Tibial artery (tissue), 4 donors: ENCODE measurements around the gene CABP2.

Source experiments
- DNase-seq, 2 donors: peaks; one replicate each; pipeline ENCODE4 v3.0.0-alpha.2; 2019
- H3K27ac ChIP-seq, 2 donors: fragments of 200-600 bp; sonication (generic) in 1 of 2; 1 replicate in 1 of 2; 2 replicates in 1 of 2; pipeline ENCODE4 v1.5.1; 2018 to 2019; ENCODE audit warnings: mild to moderate bottlenecking in 1 of 2
- H3K27me3 ChIP-seq, 2 donors: fragments of 200-600 bp; sonication (generic) in 1 of 2; one replicate each; pipeline versions ENCODE4 v1.5.1 to v1.6.0; 2016 to 2019
- H3K36me3 ChIP-seq, 3 donors: fragments of 200-600 bp; sonication (generic) in 2 of 3; one replicate each; pipeline ENCODE4 v1.5.1; 2016 to 2019; ENCODE audit warnings: mild to moderate bottlenecking in 2 of 3
- H3K4me1 ChIP-seq, 4 donors: fragments of 200-600 bp; sonication (generic) in 2 of 4; 1 replicate in 3 of 4; 2 replicates in 1 of 4; pipeline ENCODE4 v1.5.1; 2016 to 2019
- H3K4me3 ChIP-seq, 2 donors: fragments of 200-600 bp; sonication (generic) in 1 of 2; 1 replicate in 1 of 2; 2 replicates in 1 of 2; pipeline ENCODE4 v1.5.1; 2018 to 2019; ENCODE audit warnings: mild to moderate bottlenecking in 2 of 2
- H3K9me3 ChIP-seq, 3 donors: fragments of 200-600 bp; sonication (generic) in 1 of 3; one replicate each; pipeline ENCODE4 v1.5.1; 2016 to 2019
- intact Hi-C: fragments of 100-400 bp; cut with DNase I; formaldehyde crosslinking; loops from one replicate; pipeline ENCODE4 v1.15.0; 2023; ENCODE audit warnings: low total_unique reads
- TF ChIP-seq, protein P1 (sequence below), 2 experiments: fragments of 200-600 bp in 1 of 2; fragments of 450-650 bp in 1 of 2; IDR thresholded peaks; one replicate each; pipeline ENCODE4 v1.5.1; 2017 to 2019; ENCODE audit warnings: antibody characterized with exemption in 2 of 2, mild to moderate bottlenecking in 1 of 2, moderate library complexity in 1 of 2

CABP2 gene

DNA sequence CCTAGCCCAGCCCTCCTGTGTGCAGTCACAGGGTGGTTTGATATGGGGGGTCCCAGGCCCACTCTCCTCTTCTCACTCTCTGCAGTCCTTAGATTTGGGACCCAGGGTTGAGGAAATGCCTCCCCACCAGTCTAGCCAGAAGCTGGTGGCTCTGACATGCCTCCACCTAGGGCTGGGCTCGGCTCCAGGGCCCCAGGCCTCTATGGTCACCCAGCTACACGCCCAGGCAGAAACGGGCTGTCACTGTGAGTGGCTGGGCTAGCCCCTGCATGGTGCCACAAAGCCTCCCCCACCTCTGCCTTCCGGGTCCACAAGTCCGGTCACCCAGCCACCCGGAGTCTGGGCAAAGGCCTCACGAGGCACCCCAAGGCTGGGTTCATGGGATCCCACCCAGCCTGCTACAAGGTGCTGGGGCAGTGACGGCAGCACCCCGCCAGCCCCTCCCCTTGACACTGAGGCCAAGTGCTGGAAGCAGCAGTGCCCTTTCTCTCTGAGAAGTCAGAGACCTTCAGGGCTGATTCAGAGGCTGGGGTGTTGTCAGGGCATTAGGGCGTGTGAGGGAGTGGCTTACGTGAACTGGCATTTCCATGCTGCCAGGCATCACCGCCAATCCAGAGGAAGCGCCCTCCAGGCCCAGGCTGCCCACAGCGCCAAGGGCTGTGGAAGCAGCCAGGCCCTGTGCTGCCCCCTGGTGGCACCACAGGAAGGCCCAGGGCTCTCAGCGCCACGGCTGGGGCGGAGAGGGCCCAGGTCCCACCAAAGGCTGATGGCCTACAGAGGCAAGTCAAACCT is 17.4 kb downstream of the CABP2 start:
- peak overlapping the region; percentile 64 to 80 for H3K4me3 ChIP-seq
- intact Hi-C loops = loop anchor here (2.0 to 5.0 kb wide), 2 partner anchors 37 to 154 kb away; partner anchors contain the start of genes POLD4 and TMEM134
- H3K4me1 ChIP-seq = peaks cover 0 to 49% (median 43%) of the 10 kb centered on the region in 4 donors

DNA sequence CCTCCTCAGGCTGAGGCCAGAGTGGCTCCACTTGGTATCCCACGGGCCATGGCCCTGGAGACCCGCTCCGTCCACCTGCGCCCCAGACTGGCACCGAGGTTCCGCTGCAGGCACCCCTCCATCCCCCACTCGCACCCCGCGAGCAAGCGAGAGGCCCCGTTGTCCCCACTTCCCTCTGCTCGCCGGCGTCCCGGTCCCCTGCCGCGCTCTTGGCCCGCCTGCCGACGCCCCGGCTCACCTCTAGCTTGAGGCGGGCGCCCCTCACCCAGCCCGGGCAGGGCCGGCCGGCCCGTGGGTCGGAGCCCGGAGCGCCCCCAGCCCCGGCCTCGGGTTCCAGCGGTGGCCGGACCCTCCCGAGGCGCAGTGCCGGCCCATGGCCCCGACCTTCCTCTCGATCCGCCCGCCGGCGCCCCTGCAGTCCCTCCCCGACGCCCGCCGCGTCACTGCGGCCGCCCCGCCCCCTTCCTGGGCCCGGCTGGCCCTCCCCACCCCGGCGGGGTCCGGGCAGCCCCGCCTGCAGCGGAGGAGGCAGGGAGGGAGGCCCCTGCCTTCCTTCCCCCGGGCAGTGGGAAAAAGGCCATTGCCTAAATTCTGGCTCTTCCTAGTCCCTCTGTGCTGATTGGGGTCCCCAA is 18.2 kb downstream of the CABP2 start, which contains the start of gene PITPNM1:
Gene PITPNM1, minus strand, starts transcription at position 414 of the 632 bp plus-strand sequence. CDS start 1,183 bp downstream, outside the sequence.
- Histone ChIP-seq H3K4me1 (peaks cover 0 to 49% (median 43%) of the 10 kb centered on the region in 4 donors), H3K27me3 (no peaks in the 10 kb centered on the region), H3K9me3 (no peaks in the 10 kb centered on the region), H3K27ac (peak within 1 kb of the TSS; percentile 92 to 99), H3K36me3 (peaks cover 0 to 19% (median 15%) of the 10 kb centered on the region in 3 donors), H3K4me3 (peak within 1 kb of the TSS; percentile 64 to 80)
- DNase-seq = peak; percentile 64 to 88
- intact Hi-C loops = loop anchor here (5.0 kb wide), 1 partner anchor 153 kb away; the partner anchor contains the start of gene POLD4
- TF ChIP-seq, protein P1, sequence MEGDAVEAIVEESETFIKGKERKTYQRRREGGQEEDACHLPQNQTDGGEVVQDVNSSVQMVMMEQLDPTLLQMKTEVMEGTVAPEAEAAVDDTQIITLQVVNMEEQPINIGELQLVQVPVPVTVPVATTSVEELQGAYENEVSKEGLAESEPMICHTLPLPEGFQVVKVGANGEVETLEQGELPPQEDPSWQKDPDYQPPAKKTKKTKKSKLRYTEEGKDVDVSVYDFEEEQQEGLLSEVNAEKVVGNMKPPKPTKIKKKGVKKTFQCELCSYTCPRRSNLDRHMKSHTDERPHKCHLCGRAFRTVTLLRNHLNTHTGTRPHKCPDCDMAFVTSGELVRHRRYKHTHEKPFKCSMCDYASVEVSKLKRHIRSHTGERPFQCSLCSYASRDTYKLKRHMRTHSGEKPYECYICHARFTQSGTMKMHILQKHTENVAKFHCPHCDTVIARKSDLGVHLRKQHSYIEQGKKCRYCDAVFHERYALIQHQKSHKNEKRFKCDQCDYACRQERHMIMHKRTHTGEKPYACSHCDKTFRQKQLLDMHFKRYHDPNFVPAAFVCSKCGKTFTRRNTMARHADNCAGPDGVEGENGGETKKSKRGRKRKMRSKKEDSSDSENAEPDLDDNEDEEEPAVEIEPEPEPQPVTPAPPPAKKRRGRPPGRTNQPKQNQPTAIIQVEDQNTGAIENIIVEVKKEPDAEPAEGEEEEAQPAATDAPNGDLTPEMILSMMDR (IDR thresholded peaks at IDR 0.05) = no peak

More for the DNA sequence above, 17.4 kb downstream of the CABP2 start:
- Histone ChIP-seq H3K27ac (peak overlapping the region; percentile 92 to 99), H3K36me3 (peaks cover 0 to 19% (median 15%) of the 10 kb centered on the region in 3 donors), H3K27me3 (no peaks in the 10 kb centered on the region), H3K9me3 (no peaks in the 10 kb centered on the region)
- TF ChIP-seq, protein P1 (IDR thresholded peaks at IDR 0.05) = peak; percentile 97 to 99
- peak; percentile 87 to 97 for DNase-seq

DNA sequence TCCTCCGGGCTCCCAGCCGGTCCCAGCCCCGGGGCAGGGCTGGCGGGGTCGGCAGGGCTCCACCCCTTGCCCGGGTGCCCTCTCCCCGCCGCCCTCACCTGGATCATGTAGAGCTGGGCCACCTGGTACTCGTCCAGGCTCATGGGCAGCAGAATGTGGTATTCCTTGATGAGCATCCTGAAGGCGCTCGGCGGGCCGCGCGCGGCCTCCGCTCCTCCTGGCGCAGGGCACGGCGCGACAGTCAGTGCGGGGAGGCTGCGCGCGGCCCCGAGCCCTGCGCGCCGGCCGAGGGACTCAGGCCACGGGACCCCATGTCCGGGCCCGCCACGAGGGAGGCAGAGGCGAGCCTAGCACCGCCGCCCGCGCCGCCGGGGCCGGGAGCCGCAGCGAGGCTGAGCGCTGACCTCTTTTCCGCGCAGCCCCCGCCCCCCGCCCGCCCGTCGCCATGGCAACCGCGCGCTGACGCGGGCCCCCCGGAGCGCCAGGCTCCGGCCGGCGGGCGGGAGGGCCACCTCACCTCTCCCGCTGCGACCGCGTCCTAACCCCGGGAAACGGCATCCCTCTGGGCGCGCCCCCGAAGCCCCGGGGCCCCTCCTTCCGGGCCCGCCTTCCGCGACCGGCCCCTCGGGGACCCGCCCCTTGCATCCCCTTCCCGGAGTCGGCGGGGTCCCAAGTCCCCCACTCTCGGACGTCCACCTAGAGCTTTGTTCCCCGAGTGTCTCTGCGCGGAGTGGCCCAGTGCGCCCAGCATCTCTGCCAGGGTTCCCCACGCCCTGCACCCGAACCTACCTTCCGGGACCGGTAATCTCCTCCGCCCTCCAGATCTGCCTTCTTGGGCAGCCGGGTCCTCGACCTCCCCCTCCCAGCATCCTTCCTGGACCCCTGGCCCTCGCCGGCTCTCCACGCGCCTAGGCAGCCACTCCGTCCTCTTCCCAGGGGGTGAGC is 19.0 kb downstream of the CABP2 start:
- intact Hi-C loops = no loop called here
- Histone ChIP-seq H3K27ac (peak overlapping the region; percentile 92 to 99), H3K9me3 (no peaks in the 10 kb centered on the region), H3K4me3 (peak overlapping the region; percentile 64 to 80), H3K27me3 (no peaks in the 10 kb centered on the region), H3K36me3 (peaks cover 0 to 19% (median 15%) of the 10 kb centered on the region in 3 donors), H3K4me1 (peaks cover 0 to 49% (median 43%) of the 10 kb centered on the region in 4 donors)
- TF ChIP-seq, protein P1 (IDR thresholded peaks at IDR 0.05) = no peak
- DNase-seq = peak in 1 of 2 donors; percentile 70

DNA sequence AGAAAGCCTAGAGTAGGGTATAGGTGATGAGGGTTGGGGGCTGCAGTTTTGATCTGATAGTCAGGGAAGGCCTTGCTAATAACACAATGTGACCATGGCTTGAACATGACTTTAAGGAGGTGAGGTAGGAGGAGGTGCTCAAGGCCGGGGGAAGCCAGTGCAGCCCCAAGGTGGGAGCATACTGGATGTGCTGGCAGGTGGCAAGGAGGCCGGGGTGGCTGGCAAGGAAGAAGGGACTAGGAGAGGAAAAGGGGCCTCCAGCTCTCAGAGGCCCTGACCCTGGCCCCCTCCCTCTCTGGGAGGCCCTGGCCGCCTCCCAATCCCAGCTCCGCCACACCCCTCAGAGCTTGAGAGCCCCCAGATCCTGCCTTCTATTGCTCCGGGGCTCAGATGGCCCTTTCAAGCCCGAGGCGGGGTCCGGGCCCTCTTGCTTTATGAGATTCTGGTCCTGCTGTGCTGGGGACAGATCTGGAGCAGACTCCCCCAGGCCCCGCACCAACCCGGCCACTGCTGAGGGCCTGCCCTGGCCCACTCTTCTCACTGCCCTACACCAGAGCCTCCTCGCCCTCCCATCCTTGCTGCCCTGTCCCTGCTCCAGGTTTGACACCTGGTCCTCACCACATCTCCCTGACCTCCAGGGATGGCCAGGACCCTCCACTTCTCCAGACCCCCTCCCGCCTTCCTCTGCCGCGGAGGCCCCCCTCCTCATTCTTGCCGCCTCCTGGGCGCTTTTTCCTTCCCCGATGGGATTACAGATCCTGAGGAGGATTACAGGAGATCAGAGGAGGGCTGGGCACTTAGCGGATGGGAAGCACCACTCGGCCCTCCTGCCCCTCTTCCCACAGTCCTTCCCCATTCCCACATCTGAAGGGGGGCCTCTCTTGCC is 19.9 kb downstream of the CABP2 start:
- no peak for DNase-seq

More for the DNA sequence above, 19.9 kb downstream of the CABP2 start:
- Histone ChIP-seq H3K9me3 (no peaks in the 10 kb centered on the region), H3K27ac (peak overlapping the region in 1 of 2 donors; percentile 99), H3K36me3 (peaks cover 0 to 23% (median 15%) of the 10 kb centered on the region in 3 donors), H3K4me1 (peaks cover 0 to 44% (median 40%) of the 10 kb centered on the region in 4 donors), H3K27me3 (no peaks in the 10 kb centered on the region), H3K4me3 (peak overlapping the region; percentile 64 to 80)
- intact Hi-C loops = loop anchor here (2.0 kb wide), 1 partner anchor 101 kb away; no protein-coding TSS in a partner anchor
- TF ChIP-seq, protein P1 (IDR thresholded peaks at IDR 0.05) = no peak
